ENCODE data around the gene CCNA2. TPM values are rescaled to one million over a fixed set of nuclear protein-coding genes. Genes with fewer than 3 reads are reported as not detected.

Gene CCNA2
- total RNA-seq, 1 donor from 2014 or later, result 2.0 TPM

DNA sequence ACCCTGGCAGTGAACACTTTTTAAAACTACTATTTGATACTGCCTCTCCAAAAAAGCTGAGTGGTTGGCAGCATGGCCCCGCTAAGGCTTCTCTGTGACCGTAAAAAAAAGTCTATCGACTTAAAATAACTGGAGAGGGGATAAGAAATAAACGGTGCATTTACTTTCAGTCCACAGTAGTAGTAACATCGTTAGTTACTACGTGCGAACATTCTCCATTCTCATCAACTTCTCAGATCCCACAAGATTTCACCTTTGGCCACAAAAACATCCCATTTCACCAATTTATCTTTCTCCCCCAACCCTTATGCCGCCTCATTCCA lies 23.1 kb downstream of the CCNA2 start:
- CTCF ChIA-PET, result no interaction called here
- ATAC-seq (ENCODE audit: low read depth), result peak; percentile 44
- H3K36me3 Mint-ChIP-seq (ENCODE audit: low read depth), result peaks cover 33% of the 10 kb centered on the region
- peak overlapping the region; percentile 100 for H3K27ac Mint-ChIP-seq
- TF ChIP-seq, protein P1, sequence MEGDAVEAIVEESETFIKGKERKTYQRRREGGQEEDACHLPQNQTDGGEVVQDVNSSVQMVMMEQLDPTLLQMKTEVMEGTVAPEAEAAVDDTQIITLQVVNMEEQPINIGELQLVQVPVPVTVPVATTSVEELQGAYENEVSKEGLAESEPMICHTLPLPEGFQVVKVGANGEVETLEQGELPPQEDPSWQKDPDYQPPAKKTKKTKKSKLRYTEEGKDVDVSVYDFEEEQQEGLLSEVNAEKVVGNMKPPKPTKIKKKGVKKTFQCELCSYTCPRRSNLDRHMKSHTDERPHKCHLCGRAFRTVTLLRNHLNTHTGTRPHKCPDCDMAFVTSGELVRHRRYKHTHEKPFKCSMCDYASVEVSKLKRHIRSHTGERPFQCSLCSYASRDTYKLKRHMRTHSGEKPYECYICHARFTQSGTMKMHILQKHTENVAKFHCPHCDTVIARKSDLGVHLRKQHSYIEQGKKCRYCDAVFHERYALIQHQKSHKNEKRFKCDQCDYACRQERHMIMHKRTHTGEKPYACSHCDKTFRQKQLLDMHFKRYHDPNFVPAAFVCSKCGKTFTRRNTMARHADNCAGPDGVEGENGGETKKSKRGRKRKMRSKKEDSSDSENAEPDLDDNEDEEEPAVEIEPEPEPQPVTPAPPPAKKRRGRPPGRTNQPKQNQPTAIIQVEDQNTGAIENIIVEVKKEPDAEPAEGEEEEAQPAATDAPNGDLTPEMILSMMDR (IDR thresholded peaks at IDR 0.05), result no peak
- POLR2A ChIA-PET, result interaction anchor here (0.6 to 2.6 kb wide), 7 partner anchors 7 to 104 kb away, joined by 3 to 22 read pairs (median 6); partner anchors contain the start of genes ANXA5, BBS7 and CCNA2
- intact Hi-C loops (cut with micrococcal nuclease), result loop anchor here (2.0 to 5.0 kb wide), 2 partner anchors 352 to 1122 kb away; partner anchors contain the start of genes BLTP1 and NUDT6
- no peaks in the 10 kb centered on the region for H3K9me3 Mint-ChIP-seq
- peak overlapping the region; percentile 96 for H3K4me3 Mint-ChIP-seq
- H3K27me3 Mint-ChIP-seq, result no peaks in the 10 kb centered on the region
- H3K4me1 Mint-ChIP-seq, result peaks cover 31% of the 10 kb centered on the region
- no peak for DNase-seq

DNA sequence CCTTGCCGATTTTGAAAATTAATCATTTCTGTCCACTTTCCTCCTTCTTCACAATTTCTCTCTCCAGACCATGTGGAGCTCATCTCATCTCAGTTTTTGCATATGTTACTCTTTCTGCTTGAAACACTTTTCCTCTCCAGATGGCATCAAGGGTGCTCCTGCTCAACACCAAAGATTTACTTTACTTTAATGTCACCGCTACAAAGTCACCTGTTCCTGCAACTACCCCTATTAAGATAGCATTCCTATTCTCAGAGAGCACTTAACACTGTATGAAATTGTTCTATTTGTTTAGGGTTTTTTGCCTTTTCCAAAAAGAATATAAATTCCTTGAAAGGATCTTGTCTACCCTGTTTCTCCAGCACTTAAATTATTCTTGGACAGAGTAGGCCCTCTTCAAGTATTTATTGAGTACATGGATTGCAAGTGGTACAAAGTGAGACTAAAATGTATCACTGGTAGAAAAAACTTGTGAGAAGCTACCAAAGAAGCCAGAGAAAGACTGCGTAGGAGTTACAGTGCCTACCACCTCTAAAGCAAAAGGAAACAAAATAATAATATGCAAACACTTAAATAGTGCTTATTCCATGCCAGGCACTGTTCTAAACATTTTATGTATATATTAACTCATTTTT lies 23.7 kb downstream of the CCNA2 start:
- DNase-seq, result no peak

DNA sequence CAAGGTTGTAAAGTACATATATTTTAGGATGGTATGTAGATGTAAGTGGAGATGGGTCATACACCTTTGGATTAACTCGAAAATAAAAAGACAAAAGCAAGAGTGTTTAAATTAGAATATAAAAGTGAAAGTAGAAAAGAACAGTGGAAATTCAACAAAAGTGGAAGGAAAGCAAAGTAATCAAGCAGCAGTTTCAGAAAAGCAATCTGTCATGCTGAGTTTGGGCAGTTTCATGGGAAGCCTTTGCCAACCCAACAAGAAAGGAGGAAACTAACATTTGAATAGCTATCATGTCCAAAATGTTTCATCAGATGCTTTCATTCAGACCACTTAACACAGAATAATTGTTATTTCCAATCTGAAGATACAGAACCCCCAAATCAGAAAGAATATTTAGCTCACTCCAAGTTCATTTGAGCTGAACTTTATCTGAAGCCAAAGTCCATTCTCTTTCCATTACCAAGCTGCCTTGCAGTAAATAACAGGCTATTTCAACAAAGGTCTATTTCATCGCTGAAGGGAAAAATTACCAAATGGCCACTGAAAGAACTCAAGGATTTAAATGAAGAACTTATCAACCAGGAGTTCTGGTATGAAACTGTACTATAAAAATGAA lies 24.4 kb downstream of the CCNA2 start:
- Mint-ChIP-seq H3K4me1 (peaks cover 34% of the 10 kb centered on the region), H3K27me3 (peaks cover 2% of the 10 kb centered on the region), H3K36me3 (ENCODE audit: low read depth) (peaks cover 22% of the 10 kb centered on the region), H3K27ac (no peak overlapping the region), H3K4me3 (no peak overlapping the region), H3K9me3 (no peaks in the 10 kb centered on the region)
- DNase-seq (no peak), ATAC-seq (ENCODE audit: low read depth) (no peak)
- ChIA-PET CTCF (no interaction called here), POLR2A (interaction anchor here (0.9 to 2.3 kb wide), 2 partner anchors 25 to 103 kb away, joined by 3 to 16 read pairs; partner anchors contain the start of gene ANXA5)
- intact Hi-C loops (cut with micrococcal nuclease), result no loop called here
- TF ChIP-seq, protein P1 (IDR thresholded peaks at IDR 0.05), result no peak

More for the DNA sequence above, 23.7 kb downstream of the CCNA2 start:
- peaks cover 2% of the 10 kb centered on the region for H3K27me3 Mint-ChIP-seq
- peaks cover 34% of the 10 kb centered on the region for H3K4me1 Mint-ChIP-seq
- CTCF ChIA-PET, result no interaction called here
- H3K4me3 Mint-ChIP-seq, result peak overlapping the region; percentile 96
- TF ChIP-seq, protein P1 (IDR thresholded peaks at IDR 0.05), result no peak
- peaks cover 27% of the 10 kb centered on the region for H3K36me3 Mint-ChIP-seq (ENCODE audit: low read depth)
- no peaks in the 10 kb centered on the region for H3K9me3 Mint-ChIP-seq
- POLR2A ChIA-PET, result interaction anchor here (0.6 to 2.6 kb wide), 4 partner anchors 24 to 103 kb away, joined by 3 to 22 read pairs (median 10); partner anchors contain the start of genes ANXA5 and CCNA2
- intact Hi-C loops (cut with micrococcal nuclease), result loop anchor here (2.0 to 5.0 kb wide), 2 partner anchors 353 to 1122 kb away; partner anchors contain the start of genes BLTP1 and NUDT6
- ATAC-seq (ENCODE audit: low read depth), result no peak
- H3K27ac Mint-ChIP-seq, result peak overlapping the region; percentile 100

DNA sequence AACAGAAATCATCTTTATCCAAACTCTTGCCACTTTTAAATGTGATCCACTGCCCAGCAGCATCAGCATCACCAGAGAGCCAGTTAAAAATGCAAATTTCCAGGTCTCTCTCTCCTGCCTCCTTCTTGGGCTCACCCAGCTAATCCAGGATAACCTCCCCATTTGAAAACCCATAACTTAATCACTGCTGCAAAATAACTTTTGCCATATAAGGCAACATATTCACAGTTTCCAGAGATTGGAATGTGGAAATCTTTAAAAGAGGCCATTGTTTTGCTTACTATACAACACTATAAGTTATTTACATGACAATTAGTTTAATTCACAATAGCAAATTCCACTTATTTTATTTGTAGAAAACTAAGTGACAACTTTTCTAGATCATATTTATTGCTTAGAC lies 27.4 kb downstream of the CCNA2 start:
- ChIA-PET CTCF (no interaction called here), POLR2A (no interaction called here)
- intact Hi-C loops (cut with micrococcal nuclease), result no loop called here
- no peaks in the 10 kb centered on the region for H3K9me3 Mint-ChIP-seq
- H3K4me3 Mint-ChIP-seq, result no peak overlapping the region
- H3K36me3 Mint-ChIP-seq (ENCODE audit: low read depth), result peaks cover 7% of the 10 kb centered on the region
- no peak overlapping the region for H3K27ac Mint-ChIP-seq
- no peak for DNase-seq
- peaks cover 7% of the 10 kb centered on the region for H3K27me3 Mint-ChIP-seq
- TF ChIP-seq, protein P1 (IDR thresholded peaks at IDR 0.05), result no peak
- H3K4me1 Mint-ChIP-seq, result peaks cover 21% of the 10 kb centered on the region
- ATAC-seq (ENCODE audit: low read depth), result no peak

DNA sequence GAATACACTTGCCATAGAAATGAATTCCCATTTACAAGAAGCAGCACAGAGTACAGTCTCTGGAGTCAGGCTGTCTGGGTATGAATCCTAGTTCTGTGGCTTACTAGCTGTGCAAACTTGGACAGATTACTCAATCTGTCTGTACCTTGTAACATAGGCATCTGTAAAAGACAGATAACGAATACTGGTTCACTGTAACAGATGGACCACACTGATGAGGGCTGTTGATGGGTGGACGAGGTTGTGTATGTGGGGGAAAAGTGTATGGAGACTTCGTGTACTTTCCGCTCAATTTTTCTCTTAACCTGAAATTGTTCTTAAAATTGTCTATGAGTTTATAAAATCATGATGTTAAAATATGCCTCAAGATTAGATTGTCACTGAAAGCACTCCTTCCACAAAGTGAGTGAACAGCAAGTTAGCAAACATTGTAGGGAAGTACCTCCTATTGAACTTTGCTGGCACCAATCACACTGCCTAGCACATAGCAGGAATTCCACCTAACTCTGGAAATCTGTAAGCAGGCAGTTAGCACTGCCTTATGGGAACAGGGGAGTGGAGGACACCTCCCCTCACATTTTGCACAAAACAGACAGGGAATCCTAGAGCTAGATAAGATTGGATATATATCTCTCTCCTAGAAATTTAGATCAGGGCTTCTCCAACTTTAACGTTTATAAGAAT lies 29.0 kb downstream of the CCNA2 start:
- Mint-ChIP-seq H3K4me3 (no peak overlapping the region), H3K27me3 (peaks cover 7% of the 10 kb centered on the region), H3K36me3 (ENCODE audit: low read depth) (no peaks in the 10 kb centered on the region), H3K27ac (no peak overlapping the region), H3K9me3 (no peaks in the 10 kb centered on the region), H3K4me1 (peaks cover 9% of the 10 kb centered on the region)
- intact Hi-C loops (cut with micrococcal nuclease), result no loop called here
- ATAC-seq (ENCODE audit: low read depth) (no peak), DNase-seq (no peak)
- ChIA-PET CTCF (no interaction called here), POLR2A (no interaction called here)
- TF ChIP-seq, protein P1 (IDR thresholded peaks at IDR 0.05), result no peak
